ENCODE data around the gene KRTAP4-16. TPM values are rescaled to one million over a fixed set of nuclear protein-coding genes. Genes with fewer than 3 reads are reported as not detected.

The KRTAP4-16 gene
- total and polyA plus RNA-seq, 2 donors (not counting 3 experiments of a cell fraction or from before 2014, with no cell fraction given) = not detected

DNA sequence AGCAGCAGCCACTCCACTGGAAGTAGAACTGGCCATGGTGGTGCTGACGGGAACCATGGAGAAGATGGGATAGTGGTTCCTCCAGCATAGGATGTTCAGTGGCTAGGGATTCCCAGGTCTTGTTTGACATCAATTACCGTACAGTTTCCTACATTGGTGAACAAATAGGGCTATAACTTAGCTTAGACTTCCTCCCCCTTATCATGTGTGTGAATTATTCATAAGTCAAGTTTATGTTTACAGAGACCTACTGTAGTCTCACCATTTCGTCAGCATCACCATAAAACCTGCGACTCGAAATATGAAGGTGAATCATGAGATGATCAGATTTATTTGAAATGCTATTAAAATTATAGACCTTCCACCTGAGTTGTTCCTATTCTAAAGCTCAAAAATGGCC, 43.3 kb downstream of the KRTAP4-16 start:
- BruUV-seq (replicated peaks) = no TSS peak
- Histone ChIP-seq H3K9ac (replicated peaks; ENCODE audit: extremely low read depth, insufficient read depth, low read length) (no peak overlapping the region), H2AFZ (ENCODE audit: low read depth, low read length) (no peak overlapping the region), H3K4me3 (replicated peaks in 1 of 3; ENCODE audit: insufficient read depth in 1 of 3, low read depth in 1 of 3, low read length in 3 of 3) (no peak overlapping the region), H3K79me2 (ENCODE audit: control insufficient read depth, insufficient read depth, low read length) (no peaks in the 10 kb centered on the region), H3K4me1 (ENCODE audit: control insufficient read depth, extremely low read depth, insufficient read depth, low read length) (no peaks in the 10 kb centered on the region), H3K4me2 (ENCODE audit: insufficient read depth, low read length) (no peak overlapping the region), H3K36me3 (ENCODE audit: control insufficient read depth in 2 of 2, extremely low read depth in 1 of 2, insufficient read depth in 2 of 2, low read length in 2 of 2) (no peaks in the 10 kb centered on the region), H3K9me1 (replicated peaks; ENCODE audit: control insufficient read depth, extremely low read depth, insufficient read depth, low read length) (no peaks in the 10 kb centered on the region), H3K9me3 (replicated peaks; ENCODE audit: control insufficient read depth, insufficient read depth, low read length) (no peaks in the 10 kb centered on the region), H4K20me1 (replicated peaks; ENCODE audit: control insufficient read depth, extremely low read depth, insufficient read depth, low read length) (no peaks in the 10 kb centered on the region), H3K27me3 (ENCODE audit: control insufficient read depth in 2 of 2, insufficient read depth in 2 of 2, low read length in 2 of 2) (peaks cover 6 to 12% of the 10 kb centered on the region in 2 experiments), H3K27ac (ENCODE audit: insufficient read depth, low read depth, low read length) (no peak overlapping the region)
- FAIRE-seq (no peak), DNase-seq (ENCODE audit: low read depth, low spot score) (no peak)
- ChIA-PET CTCF (interaction anchor here (1.1 kb wide), 1 partner anchor 49 kb away, joined by 3 read pairs; no protein-coding TSS in a partner anchor), POLR2A (no interaction called here)
- dilution Hi-C loops (cut with MboI; ENCODE audit: extremely low pct_ligation_motif_present, low sequenced_read_pairs) = no loop called here
- TF ChIP-seq POLR2AphosphoS5 (IDR thresholded peaks at IDR 0.05; ENCODE audit: insufficient read depth, low read depth, low read length) (no peak), MYC (IDR thresholded peaks at IDR 0.05; ENCODE audit: low read depth, low read length) (no peak), EZH2 (IDR thresholded peaks at IDR 0.05; ENCODE audit: borderline replicate concordance, low read depth, low read length, severe bottlenecking) (no peak), POLR2A (IDR thresholded peaks at IDR 0.05; ENCODE audit: low read depth, low read length) (no peak), JUN (IDR thresholded peaks at IDR 0.05; ENCODE audit: borderline replicate concordance, insufficient read depth, insufficient read length, low read depth) (no peak), GATA2 (IDR thresholded peaks at IDR 0.05; ENCODE audit: insufficient read depth, insufficient read length, low read depth, low read length) (no peak), FOS (IDR thresholded peaks at IDR 0.05; ENCODE audit: borderline replicate concordance, insufficient read depth, low read length) (no peak)
- TF ChIP-seq, protein P1, sequence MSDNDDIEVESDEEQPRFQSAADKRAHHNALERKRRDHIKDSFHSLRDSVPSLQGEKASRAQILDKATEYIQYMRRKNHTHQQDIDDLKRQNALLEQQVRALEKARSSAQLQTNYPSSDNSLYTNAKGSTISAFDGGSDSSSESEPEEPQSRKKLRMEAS (IDR thresholded peaks at IDR 0.05; ENCODE audit: insufficient read depth, insufficient read length) = no peak
- TF ChIP-seq, protein P2, sequence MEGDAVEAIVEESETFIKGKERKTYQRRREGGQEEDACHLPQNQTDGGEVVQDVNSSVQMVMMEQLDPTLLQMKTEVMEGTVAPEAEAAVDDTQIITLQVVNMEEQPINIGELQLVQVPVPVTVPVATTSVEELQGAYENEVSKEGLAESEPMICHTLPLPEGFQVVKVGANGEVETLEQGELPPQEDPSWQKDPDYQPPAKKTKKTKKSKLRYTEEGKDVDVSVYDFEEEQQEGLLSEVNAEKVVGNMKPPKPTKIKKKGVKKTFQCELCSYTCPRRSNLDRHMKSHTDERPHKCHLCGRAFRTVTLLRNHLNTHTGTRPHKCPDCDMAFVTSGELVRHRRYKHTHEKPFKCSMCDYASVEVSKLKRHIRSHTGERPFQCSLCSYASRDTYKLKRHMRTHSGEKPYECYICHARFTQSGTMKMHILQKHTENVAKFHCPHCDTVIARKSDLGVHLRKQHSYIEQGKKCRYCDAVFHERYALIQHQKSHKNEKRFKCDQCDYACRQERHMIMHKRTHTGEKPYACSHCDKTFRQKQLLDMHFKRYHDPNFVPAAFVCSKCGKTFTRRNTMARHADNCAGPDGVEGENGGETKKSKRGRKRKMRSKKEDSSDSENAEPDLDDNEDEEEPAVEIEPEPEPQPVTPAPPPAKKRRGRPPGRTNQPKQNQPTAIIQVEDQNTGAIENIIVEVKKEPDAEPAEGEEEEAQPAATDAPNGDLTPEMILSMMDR (IDR thresholded peaks at IDR 0.05; ENCODE audit: extremely low read depth in 1 of 2, insufficient read depth in 1 of 2, low read depth in 1 of 2, low read length in 2 of 2) = no peak
- intact Hi-C loops (cut with micrococcal nuclease) = no loop called here
